ENCODE results near the gene CRYBA2. TPM values are rescaled to one million over a fixed set of nuclear protein-coding genes. Genes with fewer than 3 reads are reported as not detected.

The CRYBA2 gene
- total and polyA plus RNA-seq, 9 of the 15 experiments (the other 6 are each of a cell fraction or from before 2014, with no cell fraction given), result 0.11 to 1.8 (median 0.62) TPM; not detected in 5

DNA sequence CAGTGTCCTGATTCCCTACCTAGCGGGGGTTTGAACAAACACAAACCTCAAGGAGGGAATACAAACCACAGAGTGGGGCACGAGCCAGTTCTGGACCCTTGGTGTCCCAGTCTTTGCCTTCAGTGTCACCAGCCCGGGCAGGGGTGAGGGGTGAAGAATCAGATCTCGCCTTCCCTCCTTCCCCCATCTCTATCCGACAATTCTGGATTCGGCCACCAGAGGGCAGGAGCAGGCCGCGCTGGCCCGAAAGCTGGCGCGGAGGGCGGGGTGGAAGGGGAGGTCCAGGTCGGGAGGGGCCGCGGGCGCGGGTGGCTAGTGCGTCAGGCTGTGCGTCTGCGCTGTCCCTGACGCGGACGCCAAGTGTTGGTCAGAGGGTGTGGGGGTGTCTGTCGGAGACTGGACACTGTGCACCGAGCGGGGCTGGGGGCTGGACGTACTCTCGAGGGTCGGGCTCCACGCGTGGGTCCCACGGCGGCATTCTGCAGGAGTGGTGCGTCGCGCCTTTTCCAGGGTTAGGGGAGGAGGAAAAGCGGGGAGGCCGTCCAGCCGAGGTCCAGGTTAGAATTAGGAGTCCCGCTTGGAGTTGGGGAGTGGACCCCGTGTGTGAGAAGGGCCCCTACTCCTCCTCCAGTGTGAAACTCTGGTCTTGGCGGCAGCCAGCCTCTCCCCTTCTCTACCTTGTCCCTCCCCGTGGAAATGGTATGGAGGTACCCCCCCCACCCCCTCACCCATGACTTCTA, 2.9 kb upstream of the CRYBA2 start (continued):
- TF ChIP-seq ZBTB33 (CRISPR knock-in tag; IDR thresholded peaks at IDR 0.05), result peak; percentile 55
- peak; percentile 61 for TF ChIP-seq KDM5B (IDR thresholded peaks at IDR 0.05; ENCODE audit: insufficient replicate concordance, low read depth, low read length)
- TF ChIP-seq ZNF408 (CRISPR knock-in tag; IDR thresholded peaks at IDR 0.05; ENCODE audit: low read depth), result no peak
- TF ChIP-seq NCOA6 (IDR thresholded peaks at IDR 0.05), result no peak
- TF ChIP-seq, protein P1, sequence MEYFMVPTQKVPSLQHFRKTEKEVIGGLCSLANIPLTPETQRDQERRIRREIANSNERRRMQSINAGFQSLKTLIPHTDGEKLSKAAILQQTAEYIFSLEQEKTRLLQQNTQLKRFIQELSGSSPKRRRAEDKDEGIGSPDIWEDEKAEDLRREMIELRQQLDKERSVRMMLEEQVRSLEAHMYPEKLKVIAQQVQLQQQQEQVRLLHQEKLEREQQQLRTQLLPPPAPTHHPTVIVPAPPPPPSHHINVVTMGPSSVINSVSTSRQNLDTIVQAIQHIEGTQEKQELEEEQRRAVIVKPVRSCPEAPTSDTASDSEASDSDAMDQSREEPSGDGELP (CRISPR knock-in tag; IDR thresholded peaks at IDR 0.05; ENCODE audit: borderline replicate concordance), result peak; percentile 73
- TF ChIP-seq TBP (optimal IDR thresholded peaks at IDR 0.05; ENCODE audit: low read depth, low read length), result no peak
- TF ChIP-seq NFE2 (IDR thresholded peaks at IDR 0.05; ENCODE audit: low read depth), result no peak
- no peak for TF ChIP-seq ESRRB (CRISPR knock-in tag; IDR thresholded peaks at IDR 0.05; ENCODE audit: borderline replicate concordance)
- no peak for TF ChIP-seq CBX8 (IDR thresholded peaks at IDR 0.05; ENCODE audit: borderline replicate concordance, extremely low read depth, low read depth, low read length, poor library complexity, severe bottlenecking)
- TF ChIP-seq ATF1 (CRISPR knock-in tag; IDR thresholded peaks at IDR 0.05), result peak; percentile 72
- TF ChIP-seq ATF1 (tag; IDR thresholded peaks at IDR 0.05), result peak; percentile 89
- TF ChIP-seq FOXJ3 (CRISPR knock-in tag; IDR thresholded peaks at IDR 0.05), result no peak
- TF ChIP-seq, protein P2, sequence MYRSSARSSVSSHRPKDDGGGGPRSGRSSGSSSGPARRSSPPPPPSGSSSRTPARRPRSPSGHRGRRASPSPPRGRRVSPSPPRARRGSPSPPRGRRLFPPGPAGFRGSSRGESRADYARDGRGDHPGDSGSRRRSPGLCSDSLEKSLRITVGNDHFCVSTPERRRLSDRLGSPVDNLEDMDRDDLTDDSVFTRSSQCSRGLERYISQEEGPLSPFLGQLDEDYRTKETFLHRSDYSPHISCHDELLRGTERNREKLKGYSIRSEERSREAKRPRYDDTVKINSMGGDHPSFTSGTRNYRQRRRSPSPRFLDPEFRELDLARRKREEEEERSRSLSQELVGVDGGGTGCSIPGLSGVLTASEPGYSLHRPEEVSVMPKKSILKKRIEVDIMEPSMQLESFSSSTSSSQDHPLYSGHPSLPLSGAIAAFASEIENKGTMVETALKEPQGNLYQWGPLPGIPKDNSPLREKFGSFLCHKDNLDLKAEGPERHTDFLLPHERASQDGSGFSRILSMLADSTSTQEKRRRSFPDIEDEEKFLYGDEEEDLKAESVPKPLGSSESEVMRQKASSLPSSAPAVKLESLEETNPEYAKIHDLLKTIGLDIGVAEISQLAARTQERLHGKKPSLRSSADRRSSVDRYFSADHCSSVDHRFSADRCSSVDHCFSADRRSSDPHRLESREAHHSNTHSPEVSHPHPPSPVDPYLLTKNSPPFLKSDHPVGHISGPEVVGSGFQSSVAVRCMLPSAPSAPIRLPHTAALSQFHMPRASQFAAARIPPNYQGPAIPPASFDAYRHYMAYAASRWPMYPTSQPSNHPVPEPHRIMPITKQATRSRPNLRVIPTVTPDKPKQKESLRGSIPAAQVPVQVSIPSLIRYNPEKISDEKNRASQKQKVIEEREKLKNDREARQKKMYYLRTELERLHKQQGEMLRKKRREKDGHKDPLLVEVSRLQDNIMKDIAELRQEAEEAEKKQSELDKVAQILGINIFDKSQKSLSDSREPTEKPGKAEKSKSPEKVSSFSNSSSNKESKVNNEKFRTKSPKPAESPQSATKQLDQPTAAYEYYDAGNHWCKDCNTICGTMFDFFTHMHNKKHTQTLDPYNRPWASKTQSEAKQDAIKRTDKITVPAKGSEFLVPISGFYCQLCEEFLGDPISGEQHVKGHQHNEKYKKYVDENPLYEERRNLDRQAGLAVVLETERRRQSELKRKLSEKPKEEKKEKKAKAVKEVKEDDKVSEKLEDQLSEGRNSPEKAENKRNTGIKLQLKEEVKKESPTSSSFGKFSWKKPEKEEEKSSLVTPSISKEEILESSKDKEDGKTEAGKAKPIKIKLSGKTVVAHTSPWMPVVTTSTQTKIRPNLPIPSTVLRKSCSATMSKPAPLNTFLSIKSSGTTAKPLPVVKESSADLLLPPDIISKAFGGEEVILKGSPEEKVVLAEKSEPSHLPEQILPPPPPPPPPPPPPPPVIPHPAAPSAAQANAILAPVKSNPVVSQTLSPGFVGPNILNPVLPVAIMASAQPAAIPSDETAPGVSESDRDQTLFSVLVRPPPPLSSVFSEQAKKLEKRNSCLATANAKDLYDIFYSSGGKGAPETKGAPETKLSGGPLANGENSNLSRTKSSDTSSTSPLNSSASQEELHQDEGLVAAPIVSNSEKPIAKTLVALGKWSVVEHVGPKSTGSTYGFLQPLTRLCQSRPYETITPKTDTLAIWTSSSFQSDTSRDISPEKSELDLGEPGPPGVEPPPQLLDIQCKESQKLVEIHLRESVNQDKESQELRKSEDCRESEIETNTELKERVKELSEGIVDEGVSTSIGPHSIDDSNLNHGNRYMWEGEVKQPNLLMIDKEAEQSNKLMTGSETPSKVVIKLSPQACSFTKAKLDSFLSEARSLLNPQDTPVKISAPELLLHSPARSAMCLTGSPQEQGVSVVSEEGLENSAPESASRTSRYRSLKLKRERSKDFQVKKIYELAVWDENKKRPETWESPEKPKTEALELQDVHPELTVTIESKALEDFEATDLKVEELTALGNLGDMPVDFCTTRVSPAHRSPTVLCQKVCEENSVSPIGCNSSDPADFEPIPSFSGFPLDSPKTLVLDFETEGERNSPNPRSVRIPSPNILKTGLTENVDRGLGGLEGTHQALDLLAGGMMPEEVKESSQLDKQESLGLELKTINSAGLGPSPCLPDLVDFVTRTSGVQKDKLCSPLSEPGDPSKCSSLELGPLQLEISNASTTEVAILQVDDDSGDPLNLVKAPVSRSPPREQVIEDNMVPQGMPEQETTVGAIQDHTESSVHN (IDR thresholded peaks at IDR 0.05; ENCODE audit: borderline replicate concordance in 1 of 2, low read depth in 1 of 2), result no peak
- no peak for TF ChIP-seq NONO (IDR thresholded peaks at IDR 0.05; ENCODE audit: low read depth in 2 of 2, low read length in 1 of 2)
- no peak for TF ChIP-seq BRD4 (IDR thresholded peaks at IDR 0.05)
- no peak for TF ChIP-seq TRIM24 (IDR thresholded peaks at IDR 0.05)
- TF ChIP-seq SRF (CRISPR knock-in tag; IDR thresholded peaks at IDR 0.05), result peak in 1 of 2 experiments; percentile 43; a peak in 1 of 4 replicates

Measured in K562 (cell line).